HepG2 (cell line): ENCODE measurements around the gene FNDC3B. TPM values are rescaled to one million over a fixed set of nuclear protein-coding genes. Genes with fewer than 3 reads are reported as not detected.

Source experiments
- FOXA3 ChIP-seq: IDR thresholded peaks from 2 replicates; pipeline ENCODE4 v1.6.1; 2016; ENCODE audit warnings: missing genetic modification reagents, missing compliant biosample characterization
- FOXJ3 ChIP-seq: sonication (generic); formaldehyde crosslinking; IDR thresholded peaks from 2 replicates; pipeline ENCODE4 v1.4.0; 2020; ENCODE audit warnings: missing genetic modification reagents, mild to moderate bottlenecking, borderline replicate concordance
- FUBP1 ChIP-seq: sonication (generic); formaldehyde crosslinking; IDR thresholded peaks from 2 replicates; pipeline ENCODE4 v1.5.1; 2020; ENCODE audit warnings: missing genetic modification reagents, mild to moderate bottlenecking, borderline replicate concordance
- GRHL1 ChIP-seq: sonication (generic); formaldehyde crosslinking; conservative IDR thresholded peaks from 2 replicates; pipeline ENCODE4 v1.8.0; 2022; ENCODE audit warnings: missing genetic modification reagents
- HDAC1 ChIP-seq: sonication (generic); formaldehyde crosslinking; IDR thresholded peaks from 2 replicates; pipeline ENCODE4 v1.5.1; 2020; ENCODE audit warnings: mild to moderate bottlenecking, missing genetic modification reagents
- HNF4A ChIP-seq: sonication (generic); formaldehyde crosslinking; IDR thresholded peaks from 2 replicates; pipeline ENCODE4 v1.4.0; 2020; ENCODE audit warnings: missing genetic modification reagents
- MXD3 ChIP-seq: IDR thresholded peaks from 2 replicates; pipeline ENCODE4 v1.6.1; 2016; ENCODE audit warnings: mild to moderate bottlenecking, missing biosample characterization, missing genetic modification reagents
- POLR2A ChIP-seq, 2 experiments: IDR thresholded peaks; 2 replicates each; pipeline ENCODE4 v1.6.1; 2011; ENCODE audit warnings: low read depth in 2 of 2, low read length in 2 of 2, mild to moderate bottlenecking in 1 of 2, moderate library complexity in 1 of 2; ENCODE audit not compliant: insufficient read depth in 1 of 2
- POLR2AphosphoS2 ChIP-seq: IDR thresholded peaks from 2 replicates; pipeline ENCODE4 v1.6.1; 2011; ENCODE audit warnings: low read depth, low read length, improper control_type of control experiment
- POLR2G ChIP-seq: fragments of 200-400 bp; formaldehyde crosslinking; IDR thresholded peaks from 2 replicates; pipeline ENCODE4 v1.6.1; 2018; ENCODE audit warnings: mild to moderate bottlenecking, low read depth, low read length, moderate library complexity
- SATB2 ChIP-seq: sonication (generic); formaldehyde crosslinking; IDR thresholded peaks from 2 replicates; pipeline ENCODE4 v1.5.0; 2020; ENCODE audit warnings: missing genetic modification reagents
- SMARCE1 ChIP-seq: fragments of 450-650 bp; IDR thresholded peaks from 2 replicates; pipeline ENCODE4 v1.6.1; 2017; ENCODE audit warnings: borderline replicate concordance
- THAP8 ChIP-seq: sonication (generic); formaldehyde crosslinking; IDR thresholded peaks from 2 replicates; pipeline ENCODE4 v1.5.1; 2020; ENCODE audit warnings: missing genetic modification reagents, mild to moderate bottlenecking, borderline replicate concordance
- ZNF230 ChIP-seq: sonication (generic); formaldehyde crosslinking; IDR thresholded peaks from 2 replicates; pipeline ENCODE4 v1.4.0; 2020; ENCODE audit warnings: mild to moderate bottlenecking, missing genetic modification reagents
- ZNF30 ChIP-seq: sonication (generic); formaldehyde crosslinking; IDR thresholded peaks from 2 replicates; pipeline ENCODE4 v1.5.0; 2020; ENCODE audit warnings: mild to moderate bottlenecking, missing genetic modification reagents
- ZNF567 ChIP-seq: sonication (generic); formaldehyde crosslinking; IDR thresholded peaks from 2 replicates; pipeline ENCODE4 v1.8.1; 2023; ENCODE audit warnings: mild to moderate bottlenecking, missing genetic modification reagents, borderline replicate concordance
- polyA plus RNA-seq, 8 experiments: library from polyadenylated mRNA; depleted of rRNA in 3 of 8; stranded (reverse) in 7 of 8; unstranded in 1 of 8; fragments of >200 nt; fragmentation: Illumina TruSeq in 4 of 8; extraction: Trizol in 4 of 8; gene quantifications; 2 replicates each; pipeline versions ENCODE4 v1.2.1 to v1.2.3, GENCODE V29; 2011 to 2016; ENCODE audit warnings: low read depth in 4 of 8, missing spikeins in 1 of 8, mixed read lengths in 1 of 8; ENCODE audit not compliant: insufficient read depth in 1 of 8
- total RNA-seq, 5 experiments: library from RNA; depleted of rRNA; stranded (reverse); fragments of >200 nt; fragmentation: Illumina TruSeq; extraction: Trizol; gene quantifications; 2 replicates each; pipeline ENCODE4 v1.2.3, GENCODE V29; 2016; ENCODE audit warnings: low read depth in 1 of 5

Gene FNDC3B
- total and polyA plus RNA-seq, 2 of the 13 experiments (the other 11 are each of a cell fraction or from before 2014, with no cell fraction given): 74.8 to 103 TPM

GRCh38 chr3:172222478-172223071, 183.2 kb downstream of the FNDC3B start (continued):
- TF ChIP-seq FUBP1: no peak
- peak in 1 of 2 experiments; percentile 36; a peak in 1 of 4 replicates for TF ChIP-seq POLR2A (IDR thresholded peaks at IDR 0.05; ENCODE audit: insufficient read depth in 1 of 2, low read depth in 2 of 2, low read length in 2 of 2)
- TF ChIP-seq ZNF230 (CRISPR knock-in tag): no peak
- TF ChIP-seq SMARCE1: no peak
- TF ChIP-seq SATB2 (CRISPR knock-in tag): no peak
- no peak for TF ChIP-seq HNF4A (CRISPR knock-in tag)
- no peak for TF ChIP-seq FOXA3 (CRISPR knock-in tag)
- TF ChIP-seq FOXJ3 (CRISPR knock-in tag): no peak
- no peak for TF ChIP-seq THAP8 (CRISPR knock-in tag)
- TF ChIP-seq POLR2AphosphoS2: 0 out of 2 replicates have a peak, but pooled peaks have one; percentile 35
- no peak for TF ChIP-seq ZNF567 (CRISPR knock-in tag)
- TF ChIP-seq ZNF30: no peak
- TF ChIP-seq HDAC1 (CRISPR knock-in tag): no peak
- no peak for TF ChIP-seq MXD3 (CRISPR knock-in tag)
- 0 out of 2 replicates have a peak, but pooled peaks have one; percentile 30 for TF ChIP-seq POLR2G
- TF ChIP-seq GRHL1: no peak
